ENCODE data around the gene NRP1.

The NRP1 gene

GRCh38 chr10:33208166-33208565 is 126.3 kb downstream of the NRP1 start:
- no peak for DNase-seq

- no peak for DNase-seq
These were observed 130.4 kb downstream of the NRP1 start for GRCh38 chr10:33204031-33204430.

DNA sequence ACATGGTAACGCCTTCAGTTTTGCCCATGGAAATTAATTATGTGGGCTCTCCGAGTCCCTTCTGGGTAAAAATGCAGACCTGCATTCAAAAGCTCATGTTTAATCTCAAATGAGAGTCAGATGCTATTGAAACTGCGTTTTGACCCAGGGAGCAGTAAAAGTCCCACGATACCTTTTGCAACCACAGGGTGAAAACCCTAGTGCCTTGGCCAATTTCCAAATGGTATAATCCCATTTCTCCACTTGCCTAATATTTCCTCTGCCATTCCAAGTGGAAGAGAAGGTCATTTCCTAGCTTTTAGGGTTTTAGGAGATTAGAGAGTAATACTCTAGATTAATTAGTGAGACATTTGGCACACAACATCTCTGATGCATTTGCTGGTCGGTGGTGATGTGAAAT is 132.5 kb downstream of the NRP1 start:
- no peak for DNase-seq

- no peak for DNase-seq
These were observed 133.2 kb downstream of the NRP1 start for GRCh38 chr10:33201056-33201780.

DNA sequence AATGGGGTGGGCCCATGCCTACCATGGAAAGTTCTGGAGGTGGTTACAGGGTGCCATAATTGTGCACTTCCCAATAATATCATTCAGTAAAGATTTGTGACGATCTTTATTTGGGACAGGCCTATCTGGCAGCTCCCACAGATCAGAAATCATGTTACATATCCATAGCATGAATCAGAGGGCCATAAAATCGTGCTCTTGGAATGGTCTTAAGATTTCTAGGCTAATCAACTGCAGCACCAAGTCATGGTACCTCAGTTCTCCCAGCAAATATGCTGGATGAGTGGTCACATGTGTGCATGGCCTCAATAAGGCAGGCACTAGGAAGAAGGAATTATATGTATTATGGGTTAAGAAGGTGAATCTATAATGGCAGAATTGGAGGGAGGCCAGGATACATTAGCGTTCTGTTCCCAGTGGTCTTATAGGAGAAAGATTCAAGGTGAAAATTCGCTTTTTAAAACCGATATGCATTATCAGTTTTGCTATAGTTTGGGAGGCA is 134.7 kb downstream of the NRP1 start:
- DNase-seq, result no peak

DNA sequence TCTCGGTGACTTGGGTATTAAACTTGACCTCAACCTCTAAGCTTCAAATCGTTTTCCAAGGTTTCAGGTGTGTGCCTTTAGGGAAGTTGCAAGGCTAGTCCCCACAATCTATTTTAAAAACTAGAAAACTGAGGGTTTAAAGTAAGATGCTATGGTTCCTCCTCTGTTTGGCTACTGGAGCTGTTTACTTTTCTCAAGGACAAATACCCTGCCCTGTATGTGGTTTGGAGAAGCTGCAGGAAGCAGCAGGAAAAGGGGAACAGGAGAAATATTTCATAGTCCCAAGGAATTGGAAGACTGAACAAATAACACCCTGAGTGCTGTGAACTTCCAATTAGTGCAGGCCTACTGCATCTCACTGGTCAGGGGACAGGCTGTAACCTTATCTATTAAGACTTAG is 135.9 kb downstream of the NRP1 start:
- DNase-seq, result no peak

DNA sequence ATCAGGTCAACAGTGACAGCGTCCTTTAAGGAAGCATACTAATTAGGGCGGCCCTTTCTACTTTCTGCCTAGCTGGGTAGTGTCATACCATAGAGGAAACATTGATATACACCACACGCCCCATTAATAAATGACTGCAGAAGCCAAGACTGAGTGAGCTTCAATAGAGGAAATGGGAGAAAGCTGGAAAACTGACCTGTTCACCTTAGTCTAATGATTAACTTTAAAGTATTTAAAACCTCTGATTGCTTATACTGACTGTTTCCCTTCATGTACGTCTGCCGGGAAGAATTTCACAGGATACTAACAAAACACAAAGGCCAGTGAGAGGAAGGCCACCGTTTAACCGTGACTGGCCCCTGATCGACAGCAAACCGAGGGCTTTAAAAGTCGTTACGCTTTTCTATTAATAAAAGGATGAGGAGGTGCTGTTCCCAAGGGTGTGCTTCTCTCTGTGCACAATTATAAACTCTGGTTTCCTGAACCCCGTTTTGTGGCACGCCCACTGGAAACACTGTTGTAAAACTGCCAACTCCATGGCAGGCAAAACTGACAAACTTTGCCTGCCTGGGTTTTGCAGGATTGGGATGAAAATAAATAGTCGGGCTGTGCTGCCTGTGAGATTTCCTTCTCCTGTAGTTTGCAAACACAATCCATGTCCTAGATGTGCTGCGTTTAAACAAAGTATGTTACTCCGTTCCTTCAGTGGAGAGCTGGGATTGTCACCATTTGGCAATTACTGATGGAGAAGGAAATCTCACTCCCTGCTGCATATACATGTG is 137.6 kb downstream of the NRP1 start:
- DNase-seq, result no peak

GRCh38 chr10:33196377-33196706 is 138.1 kb downstream of the NRP1 start:
- DNase-seq, result no peak

GRCh38 chr10:33195608-33196376 is 138.7 kb downstream of the NRP1 start:
- no peak for DNase-seq

- peak; percentile 83 for DNase-seq
These were observed 140.6 kb downstream of the NRP1 start for GRCh38 chr10:33193701-33194521.

GRCh38 chr10:33193057-33193700 is 141.3 kb downstream of the NRP1 start:
- DNase-seq, result peak; percentile 89

GRCh38 chr10:33192190-33192589 is 142.3 kb downstream of the NRP1 start:
- no peak for DNase-seq

GRCh38 chr10:33190406-33190805 is 144.1 kb downstream of the NRP1 start:
- DNase-seq, result no peak

DNA sequence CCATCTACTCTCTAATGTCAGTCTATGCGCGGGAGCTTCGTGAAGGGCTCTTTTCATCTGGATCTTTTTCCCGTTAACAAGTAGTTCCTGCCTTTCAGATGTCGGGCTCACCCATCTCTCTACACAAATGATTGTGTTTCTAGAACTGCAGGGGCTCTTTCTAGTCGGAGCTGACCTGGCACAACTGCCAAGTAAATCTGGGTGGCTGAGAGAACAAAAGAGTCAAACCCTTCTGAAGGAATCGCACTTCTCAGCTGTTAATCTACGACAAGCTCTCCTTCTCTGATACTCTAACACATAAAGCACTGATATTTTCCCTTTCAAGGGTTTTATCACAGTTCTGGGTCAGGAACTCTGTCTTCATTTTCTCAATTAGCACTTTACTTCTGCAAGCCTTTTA is 144.7 kb downstream of the NRP1 start:
- no peak for DNase-seq

- DNase-seq, result no peak
These were observed 145.1 kb downstream of the NRP1 start for GRCh38 chr10:33189363-33189762.

DNA sequence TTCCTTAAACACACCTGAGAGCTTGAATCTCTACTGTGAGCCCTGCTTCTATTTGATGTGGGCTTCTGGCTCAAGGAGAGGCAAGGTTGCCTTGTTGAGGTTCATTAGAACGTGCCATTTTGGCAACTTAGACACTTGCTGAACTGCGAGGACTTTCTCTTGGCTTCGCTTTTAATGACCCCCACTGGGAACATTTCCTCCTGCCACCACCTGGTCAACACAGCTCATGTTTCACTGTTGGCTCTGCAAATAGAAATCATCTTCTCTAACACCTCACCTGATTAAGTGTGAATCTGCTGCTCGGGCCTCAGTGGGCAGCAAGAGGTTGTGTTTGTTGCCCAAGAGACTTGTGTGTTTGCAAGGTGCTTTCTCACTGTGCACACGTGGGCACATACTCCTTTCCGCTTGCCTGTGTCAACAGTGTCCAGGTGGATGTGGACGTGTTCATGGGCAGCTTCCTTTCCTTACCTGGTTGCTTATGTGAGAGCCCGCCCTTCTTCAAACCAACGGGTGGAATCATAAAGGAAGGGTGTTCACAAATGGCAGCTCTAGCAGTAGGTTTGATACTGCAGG is 147.0 kb downstream of the NRP1 start:
- DNase-seq, result no peak

- no peak for DNase-seq
These were observed 148.3 kb downstream of the NRP1 start for GRCh38 chr10:33186150-33186549.

- no peak for DNase-seq
These were observed 150.8 kb downstream of the NRP1 start for GRCh38 chr10:33183655-33184054.

- no peak for DNase-seq
These were observed 153.5 kb downstream of the NRP1 start for GRCh38 chr10:33180921-33181320.

DNA sequence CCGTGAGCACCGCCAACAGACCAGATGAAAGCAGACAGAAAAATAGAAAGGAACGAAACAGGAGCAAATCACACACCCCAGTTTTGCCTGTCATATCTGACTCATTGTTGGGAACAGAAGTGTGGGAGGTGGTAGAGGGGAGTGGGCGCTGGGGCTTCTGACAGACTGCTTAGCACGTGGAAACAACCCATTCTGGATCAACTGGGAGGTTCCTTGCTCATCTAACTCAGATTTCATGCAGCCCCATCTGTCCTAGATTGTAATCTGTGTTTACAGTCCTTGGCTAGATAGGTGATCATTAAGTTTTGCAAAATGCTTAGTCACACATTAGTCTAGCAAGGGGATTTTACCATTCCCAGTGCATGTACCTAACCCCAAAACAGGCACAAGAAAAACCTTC is 154.1 kb downstream of the NRP1 start:
- DNase-seq, result no peak

GRCh38 chr10:33179067-33179466 is 155.4 kb downstream of the NRP1 start:
- DNase-seq, result no peak
